Activated CD4-positive, CD25-positive, alpha-beta regulatory T cell (primary cell): ENCODE data around the gene SPATC1L.

Source experiments
- DNase-seq, 4 experiments: peaks; one replicate each; lab custom pipeline; 2025; lab: John Stamatoyannopoulos, UW

Gene SPATC1L

DNA sequence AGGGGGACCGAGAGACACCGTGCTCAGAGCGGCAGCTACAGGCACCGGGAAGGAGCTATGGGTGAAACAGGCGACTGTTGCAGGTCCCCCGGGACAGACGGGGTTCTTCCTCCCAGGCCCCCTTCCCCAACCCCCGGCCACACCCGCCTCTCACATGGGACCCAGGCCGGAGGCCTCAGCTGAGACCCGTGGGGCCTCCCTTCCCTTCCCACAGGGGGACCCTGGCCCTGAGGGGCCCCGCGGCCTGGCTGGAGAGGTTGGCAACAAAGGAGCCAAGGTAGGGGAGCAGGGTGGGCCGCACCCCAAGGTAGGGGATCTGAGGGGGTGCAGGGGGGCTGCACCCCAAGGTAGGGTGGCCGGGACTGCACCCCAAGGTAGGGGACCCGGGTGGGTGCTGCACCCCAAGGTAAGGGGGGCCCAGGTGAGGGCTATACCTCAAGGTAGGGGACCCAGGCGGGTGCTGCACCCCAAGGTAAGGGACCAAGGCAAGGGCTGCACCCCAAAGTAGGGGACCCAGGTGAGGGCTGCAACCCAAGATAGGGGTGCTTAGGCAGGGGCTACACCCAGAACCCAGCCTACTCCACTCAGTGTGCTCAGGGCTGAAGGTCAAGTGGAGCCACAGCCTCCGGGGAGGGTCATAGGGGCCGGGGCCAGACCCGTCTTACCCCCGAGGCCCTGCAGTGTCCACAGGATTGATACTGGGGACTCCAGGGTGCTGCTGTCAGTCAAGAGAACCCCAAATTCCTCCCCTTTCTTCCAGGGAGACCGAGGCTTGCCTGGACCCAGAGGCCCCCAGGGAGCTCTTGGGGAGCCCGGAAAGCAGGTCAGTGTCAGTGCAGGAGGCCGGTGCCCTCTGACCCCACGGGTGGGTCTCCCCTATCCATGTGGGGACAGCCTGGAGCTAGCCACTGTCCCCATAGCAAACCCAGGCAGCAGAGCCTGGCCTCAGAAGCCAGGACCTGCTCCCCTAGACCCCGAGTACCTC is 63.7 kb downstream of the SPATC1L start:
- no peak for DNase-seq

DNA sequence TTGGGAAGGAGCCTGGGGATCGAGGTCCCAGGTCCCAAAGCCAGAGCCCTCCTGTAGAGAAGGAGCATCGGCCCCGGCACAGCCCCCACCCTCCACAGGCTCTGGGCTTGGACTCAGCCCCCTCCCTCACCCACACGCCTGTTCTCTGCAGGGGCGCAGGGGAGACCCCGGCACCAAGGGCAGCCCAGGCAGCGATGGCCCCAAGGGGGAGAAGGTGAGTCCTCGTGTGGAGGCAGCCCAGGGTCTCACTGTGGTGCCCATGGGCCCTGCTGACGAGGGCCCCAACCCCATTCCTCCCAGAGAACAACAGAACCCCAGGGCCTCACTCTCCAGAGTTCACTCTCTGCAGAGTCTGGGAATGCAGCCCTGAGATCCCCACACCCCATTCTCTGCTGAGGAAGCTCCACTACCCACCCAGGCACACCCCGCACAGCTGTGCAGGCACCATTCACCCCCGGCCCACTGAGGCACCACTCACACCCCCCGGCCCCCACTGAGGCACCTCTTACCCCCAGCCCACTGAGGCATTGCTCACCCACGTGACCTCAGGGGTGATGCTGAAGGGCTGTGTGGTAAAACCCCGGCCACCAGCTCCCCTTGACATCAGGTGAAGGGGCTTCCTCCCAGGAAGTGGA is 64.5 kb downstream of the SPATC1L start:
- no peak for DNase-seq

DNA sequence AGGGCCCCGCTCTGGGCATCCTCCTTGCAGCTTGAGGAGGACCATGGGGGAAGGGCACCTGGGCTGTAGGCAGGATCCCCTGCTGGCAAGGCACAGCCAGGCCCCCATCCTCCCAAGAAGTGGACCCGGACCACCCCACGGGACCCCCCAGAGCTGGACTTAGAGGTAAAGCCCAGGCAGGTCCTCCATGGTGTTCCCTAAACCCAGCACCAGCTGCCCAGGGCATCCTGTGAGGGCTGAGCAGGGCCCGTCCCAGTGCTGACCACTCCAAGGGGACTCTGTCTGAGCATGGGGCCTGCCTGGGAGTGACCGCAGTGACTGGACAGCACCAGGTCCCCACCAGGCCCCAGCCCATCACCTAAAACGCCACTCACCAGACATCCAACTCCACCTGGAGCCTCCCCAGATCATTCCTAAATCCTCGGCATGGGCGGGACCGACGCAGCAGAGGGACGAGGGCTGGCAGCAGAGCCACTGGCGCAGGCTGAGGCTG is 65.1 kb downstream of the SPATC1L start:
- no peak for DNase-seq

DNA sequence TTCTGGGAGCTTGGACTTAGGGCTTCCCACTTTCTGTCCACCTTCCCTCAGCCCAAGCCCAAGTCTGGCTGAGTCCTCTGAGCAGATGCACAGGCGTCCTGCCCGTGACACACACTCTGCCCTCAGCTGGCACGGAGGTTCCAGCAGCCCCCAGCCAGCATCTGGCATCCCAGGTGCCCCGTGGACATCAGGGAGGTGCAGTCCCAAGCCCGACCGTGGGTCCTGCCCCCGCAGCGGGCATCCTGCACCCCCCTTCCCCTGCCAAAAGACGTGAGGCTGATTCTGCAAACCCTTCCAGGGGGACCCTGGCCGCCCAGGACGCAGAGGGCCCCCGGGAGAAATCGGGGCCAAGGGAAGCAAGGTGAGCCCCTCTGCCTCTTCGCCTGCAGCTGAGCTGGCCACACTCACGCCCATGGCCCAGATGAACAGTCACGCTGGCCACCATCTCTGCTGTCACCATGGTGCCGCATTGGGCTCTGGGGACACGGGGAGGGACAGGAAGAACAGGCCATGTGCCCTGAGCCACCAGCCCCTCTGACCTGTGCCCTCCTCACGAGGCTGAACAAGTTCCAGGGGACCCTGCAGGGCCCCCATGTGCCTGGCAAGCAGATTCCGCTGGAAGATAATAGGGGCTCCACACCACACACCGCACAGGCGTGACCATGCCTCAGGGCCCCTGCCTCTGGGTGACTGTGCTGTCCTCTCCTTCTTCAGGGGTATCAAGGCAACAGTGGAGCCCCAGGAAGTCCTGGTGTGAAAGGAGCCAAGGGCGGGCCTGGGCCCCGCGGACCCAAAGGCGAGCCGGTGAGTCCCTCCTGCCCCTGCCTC is 65.7 kb downstream of the SPATC1L start:
- no peak for DNase-seq

DNA sequence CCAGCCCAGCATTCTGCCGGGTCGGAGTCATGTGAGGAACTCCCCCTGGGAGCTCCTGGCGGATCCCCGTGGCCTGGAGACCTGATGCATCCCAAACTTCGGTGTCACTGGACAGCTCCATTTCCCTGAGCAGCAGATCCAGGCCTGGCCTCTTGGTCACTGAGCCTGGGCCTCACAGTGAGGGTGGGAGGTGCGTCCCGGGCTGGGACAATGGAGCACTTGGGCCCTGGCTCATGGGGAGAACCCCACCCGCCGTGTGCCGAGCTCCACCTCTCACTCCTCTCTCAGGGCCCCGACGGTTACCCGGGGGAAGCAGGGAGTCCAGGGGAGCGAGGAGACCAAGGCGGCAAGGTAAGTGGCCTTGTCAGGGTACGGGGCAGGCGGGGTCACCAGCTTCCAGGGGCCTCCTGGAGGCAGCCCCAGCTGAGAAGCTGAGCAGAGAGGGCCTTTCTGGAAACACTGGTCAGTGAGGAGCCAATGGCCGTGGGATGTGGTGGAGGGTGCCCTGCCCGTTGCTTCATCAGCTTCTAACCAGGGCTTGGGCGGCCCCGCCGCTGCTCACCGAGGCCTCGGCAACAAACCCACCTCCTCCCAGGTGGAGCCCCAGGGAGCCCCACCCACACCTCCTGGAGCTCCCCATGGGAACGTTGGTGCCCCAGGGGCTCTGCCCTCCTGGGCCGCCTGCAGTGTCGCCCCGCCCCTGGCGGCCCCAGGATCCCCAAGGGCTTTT is 66.5 kb downstream of the SPATC1L start:
- DNase-seq, result no peak

DNA sequence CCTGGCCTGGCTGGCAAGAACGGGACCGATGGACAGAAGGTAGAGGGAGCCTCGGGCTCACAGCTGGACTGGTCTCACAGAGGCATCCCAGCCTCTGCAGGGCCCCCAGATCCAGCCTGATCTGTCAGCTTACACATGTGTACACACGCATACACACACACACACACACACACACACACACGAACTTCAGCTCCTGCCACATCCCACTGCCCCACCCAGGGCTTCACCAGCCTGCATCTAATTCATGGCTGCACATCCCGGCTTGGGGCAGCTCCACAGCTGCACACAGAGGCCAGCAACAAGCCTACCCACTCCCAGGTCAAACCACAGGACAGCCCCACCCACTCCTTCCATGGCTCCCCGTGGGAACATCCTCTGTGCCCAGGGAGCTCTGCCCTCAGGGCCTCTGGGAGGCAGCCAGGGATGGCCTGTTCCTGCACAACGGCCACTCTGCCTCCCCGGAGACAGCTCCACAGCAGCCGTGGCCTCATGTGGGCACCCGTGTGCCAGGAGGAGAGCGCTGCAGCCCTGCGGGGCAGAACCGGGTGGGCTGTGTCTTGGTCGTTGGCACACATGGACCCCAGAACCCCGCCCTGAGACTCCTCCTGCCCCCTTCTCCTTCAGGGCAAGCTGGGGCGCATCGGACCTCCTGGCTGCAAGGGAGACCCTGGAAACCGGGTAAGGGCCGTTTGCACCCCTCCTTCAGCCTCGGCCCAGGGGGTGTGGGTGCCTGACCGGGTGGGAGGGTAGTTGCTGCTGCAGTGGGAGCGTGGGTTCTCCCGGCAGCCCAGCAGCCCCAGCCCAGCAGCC is 67.3 kb downstream of the SPATC1L start:
- DNase-seq, result no peak

DNA sequence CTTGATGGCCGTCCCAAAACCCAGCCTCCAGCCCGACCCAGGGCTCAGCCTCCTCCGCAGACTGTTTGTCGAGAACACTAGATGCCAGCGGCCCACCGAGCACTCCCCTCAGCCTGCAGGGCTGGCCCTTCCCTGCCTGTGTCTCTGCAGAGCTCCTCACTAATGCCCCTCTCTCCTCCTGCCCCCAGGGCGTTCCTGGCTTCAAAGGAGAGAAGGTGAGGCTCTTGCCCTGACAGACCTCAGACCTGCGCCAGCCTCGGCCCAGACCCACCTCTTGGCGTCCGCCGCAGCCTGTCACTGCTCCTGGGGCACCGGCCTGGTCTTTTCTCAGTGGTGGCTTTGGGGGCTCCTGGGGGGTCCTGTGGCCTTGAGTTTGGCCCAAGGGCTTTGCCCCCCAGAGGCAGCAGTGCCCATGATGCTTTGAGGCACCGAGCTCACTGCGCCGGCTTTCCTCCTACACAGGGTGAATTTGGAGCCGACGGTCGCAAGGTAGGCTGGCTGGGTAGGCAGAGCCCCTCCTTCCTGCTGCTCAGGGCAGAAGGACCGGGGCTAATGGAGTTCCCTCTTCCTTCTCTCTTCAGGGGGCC is 68.0 kb downstream of the SPATC1L start:
- no peak for DNase-seq

DNA sequence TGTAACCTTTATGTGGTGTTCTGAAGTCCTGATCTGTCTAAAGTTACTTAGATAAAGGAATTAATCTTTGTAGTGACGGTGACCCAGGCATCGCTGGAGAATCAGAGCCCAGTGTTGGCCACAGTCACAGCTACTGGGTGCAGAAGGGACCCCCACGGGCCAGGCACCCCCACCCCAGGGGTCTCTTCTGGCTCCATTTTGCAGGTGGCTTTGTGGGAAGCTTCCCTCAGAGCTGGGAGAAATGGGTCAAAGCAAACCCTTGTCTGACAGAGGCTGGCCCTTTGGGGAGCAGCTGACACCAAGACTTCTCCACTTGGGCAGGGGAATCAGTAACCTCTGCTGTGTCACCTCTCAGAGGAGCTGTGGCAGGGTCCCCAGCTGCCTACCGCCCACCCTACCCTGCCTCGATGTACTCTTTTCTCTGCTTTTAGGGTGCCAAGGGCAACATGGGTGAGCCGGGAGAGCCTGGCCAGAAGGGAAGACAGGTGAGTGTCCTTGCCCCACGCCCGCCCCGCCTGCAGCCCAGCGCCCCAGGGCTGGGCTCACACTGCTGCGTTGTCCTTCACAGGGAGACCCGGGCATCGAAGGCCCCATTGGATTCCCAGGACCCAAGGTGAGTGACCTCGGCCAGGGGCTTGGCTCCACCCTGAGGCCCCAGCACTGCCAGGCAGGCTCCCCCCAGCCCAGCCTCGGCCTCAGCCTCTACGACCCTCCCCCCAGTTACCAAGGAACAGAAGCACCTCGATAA is 68.6 kb downstream of the SPATC1L start:
- no peak for DNase-seq

DNA sequence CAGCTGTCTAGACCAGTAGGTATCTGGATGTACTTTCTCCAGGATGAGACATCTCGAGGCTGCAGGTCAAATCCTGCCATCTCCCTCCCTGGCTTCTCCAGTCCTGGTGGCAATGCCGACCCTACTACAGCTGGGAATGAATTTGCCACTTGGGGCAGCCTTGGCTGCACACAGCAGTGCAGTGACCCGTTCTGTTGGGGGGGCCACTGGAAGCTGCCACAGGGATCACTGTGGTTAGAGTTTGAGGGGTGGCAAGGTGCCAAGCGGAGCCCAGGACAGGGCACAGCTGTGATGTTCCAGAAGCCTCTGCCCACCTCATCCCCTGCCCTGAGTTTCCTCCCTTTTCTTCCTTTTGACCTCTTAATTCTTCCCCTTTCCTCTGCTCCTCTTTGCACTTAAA is 69.3 kb downstream of the SPATC1L start:
- no peak for DNase-seq

DNA sequence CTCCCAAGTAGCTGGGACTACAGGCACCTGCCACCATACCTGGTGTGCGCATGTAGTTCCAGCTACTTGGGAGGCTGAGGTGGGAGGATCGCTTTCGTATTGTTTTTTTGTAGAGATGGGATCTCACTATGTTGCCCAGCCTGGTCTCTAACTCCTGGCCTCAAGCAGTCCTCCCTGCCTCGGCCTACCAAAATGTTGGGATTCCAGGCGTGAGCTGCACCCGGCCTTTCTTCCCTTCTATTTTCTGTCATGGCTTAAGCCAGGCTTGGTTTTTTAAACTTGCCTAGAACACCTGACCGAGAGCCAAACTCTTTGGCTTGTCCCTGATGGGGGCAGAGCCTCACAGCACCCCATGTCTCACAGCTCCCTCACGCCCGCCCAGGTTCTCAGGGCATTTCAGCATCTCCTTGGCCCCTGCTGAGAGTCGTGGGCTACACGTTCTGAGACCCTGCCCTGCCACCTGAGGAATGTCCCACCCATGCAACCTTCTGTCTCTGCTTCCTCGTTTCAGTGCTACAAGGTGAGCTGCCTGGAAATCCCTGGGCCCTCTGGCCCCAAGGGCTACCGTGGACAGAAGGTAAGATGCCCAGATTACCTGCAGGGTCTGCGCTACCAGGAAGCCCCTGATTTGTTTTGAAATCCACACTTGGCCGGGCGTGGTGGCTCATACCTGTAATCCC is 70.6 kb downstream of the SPATC1L start:
- no peak for DNase-seq

DNA sequence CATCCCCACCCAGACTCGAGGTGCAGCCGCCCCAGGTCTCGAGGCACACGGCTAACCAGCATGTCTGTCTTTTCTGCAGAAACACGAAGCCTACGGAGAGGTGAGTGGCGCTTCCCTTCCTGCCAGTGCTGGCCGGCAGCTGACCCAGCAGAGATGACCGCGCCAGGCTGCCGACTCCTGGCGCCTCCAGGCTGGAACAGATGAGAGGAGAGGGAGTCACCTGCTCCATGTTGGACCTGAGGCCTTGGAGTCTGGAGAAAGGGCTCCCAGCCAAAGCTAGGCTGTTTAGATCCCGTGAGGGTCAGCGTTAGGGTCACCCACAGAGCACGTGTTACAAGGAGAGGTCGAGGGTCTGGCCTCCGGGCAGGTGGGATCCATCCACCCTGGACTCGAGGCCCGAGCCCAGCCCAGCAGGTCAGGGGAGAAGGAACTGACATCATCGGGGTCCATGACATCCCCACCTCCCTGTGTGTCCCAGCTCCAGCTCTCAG is 71.5 kb downstream of the SPATC1L start:
- no peak for DNase-seq

DNA sequence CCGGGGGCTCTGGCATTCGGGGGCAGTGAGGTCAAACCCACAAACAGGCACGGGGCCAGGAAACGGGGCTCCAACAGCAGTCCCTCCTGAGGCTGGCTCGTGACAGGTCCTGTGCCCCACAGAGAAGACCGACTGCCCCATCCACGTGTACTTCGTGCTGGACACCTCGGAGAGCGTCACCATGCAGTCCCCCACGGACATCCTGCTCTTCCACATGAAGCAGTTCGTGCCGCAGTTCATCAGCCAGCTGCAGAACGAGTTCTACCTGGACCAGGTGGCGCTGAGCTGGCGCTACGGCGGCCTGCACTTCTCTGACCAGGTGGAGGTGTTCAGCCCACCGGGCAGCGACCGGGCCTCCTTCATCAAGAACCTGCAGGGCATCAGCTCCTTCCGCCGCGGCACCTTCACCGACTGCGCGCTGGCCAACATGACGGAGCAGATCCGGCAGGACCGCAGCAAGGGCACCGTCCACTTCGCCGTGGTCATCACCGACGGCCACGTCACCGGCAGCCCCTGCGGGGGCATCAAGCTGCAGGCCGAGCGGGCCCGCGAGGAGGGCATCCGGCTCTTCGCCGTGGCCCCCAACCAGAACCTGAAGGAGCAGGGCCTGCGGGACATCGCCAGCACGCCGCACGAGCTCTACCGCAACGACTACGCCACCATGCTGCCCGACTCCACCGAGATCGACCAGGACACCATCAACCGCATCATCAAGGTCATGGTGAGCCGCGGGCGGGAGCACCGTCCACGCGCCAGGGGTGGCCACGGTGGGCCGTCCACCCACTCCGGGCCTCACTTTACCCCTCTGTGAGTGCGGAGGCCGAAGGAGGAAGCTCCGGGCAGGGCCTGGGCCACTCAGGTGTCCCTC is 72.2 kb downstream of the SPATC1L start:
- DNase-seq, result no peak

DNA sequence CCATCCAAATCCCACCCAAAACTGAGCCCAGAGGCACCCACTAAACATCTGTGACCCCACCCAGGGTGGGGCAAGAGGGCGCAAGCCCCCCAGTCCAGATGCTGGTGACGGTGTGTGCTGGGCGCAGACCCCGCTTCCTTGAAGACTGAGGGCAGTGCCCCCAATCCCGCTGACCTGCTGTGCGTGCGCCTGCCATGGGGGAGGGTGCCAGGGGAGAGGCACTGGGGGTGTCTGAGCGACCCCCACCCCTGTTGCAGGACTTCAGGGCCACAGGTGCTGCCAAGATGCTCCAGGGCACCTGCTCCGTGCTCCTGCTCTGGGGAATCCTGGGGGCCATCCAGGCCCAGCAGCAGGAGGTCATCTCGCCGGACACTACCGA is 73.1 kb downstream of the SPATC1L start:
- DNase-seq, result no peak
